Spleen (tissue), 7 donors: ENCODE results near the gene PCDHA11.

Experiments
- POLR2A ChIP-seq, 3 donors: fragments of 450-650 bp; IDR thresholded peaks; one replicate each; pipeline ENCODE4 v1.5.1; 2017; ENCODE audit warnings: antibody characterized with exemption in 3 of 3, mild to moderate bottlenecking in 1 of 3
- POLR2AphosphoS5 ChIP-seq, 3 donors: sonication (generic); formaldehyde crosslinking; IDR thresholded peaks; one replicate each; pipeline ENCODE4 v1.5.1; 2017; ENCODE audit warnings: antibody characterized with exemption in 3 of 3
- TF ChIP-seq, protein P1 (sequence below), 11 experiments: fragments of 200-600 bp in 7 of 11; fragments of 450-650 bp in 4 of 11; sonication (generic) in 4 of 11; IDR thresholded peaks in 8 of 11; conservative IDR thresholded peaks in 3 of 11; 1 replicate in 7 of 11; 2 replicates in 4 of 11; pipeline versions ENCODE4 v1.4.0 to v1.8.0; 2016 to 2021; ENCODE audit warnings: antibody characterized with exemption in 11 of 11, inconsistent platforms in 4 of 11, mild to moderate bottlenecking in 1 of 11
- donor health status: DM: no; HTN: no; CAD: no; lungs with moderate emphysema.
- donor health status: DM: no; HTN: no; CAD: no.
- donor health status: DM: no; HTN: no; CAD: no.

DNA sequence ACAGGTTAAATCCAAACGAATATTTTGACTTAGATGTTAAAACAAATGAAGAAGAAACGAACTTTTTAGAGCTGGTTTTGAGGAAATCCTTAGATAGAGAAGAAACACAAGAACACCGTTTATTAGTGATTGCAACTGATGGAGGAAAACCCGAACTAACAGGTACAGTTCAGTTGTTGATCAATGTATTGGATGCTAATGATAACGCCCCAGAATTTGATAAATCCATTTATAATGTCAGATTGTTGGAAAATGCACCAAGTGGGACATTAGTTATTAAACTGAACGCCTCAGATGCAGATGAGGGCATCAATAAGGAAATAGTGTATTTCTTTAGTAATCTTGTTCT, 46.5 kb upstream of the PCDHA11 start:
- TF ChIP-seq, protein P1, sequence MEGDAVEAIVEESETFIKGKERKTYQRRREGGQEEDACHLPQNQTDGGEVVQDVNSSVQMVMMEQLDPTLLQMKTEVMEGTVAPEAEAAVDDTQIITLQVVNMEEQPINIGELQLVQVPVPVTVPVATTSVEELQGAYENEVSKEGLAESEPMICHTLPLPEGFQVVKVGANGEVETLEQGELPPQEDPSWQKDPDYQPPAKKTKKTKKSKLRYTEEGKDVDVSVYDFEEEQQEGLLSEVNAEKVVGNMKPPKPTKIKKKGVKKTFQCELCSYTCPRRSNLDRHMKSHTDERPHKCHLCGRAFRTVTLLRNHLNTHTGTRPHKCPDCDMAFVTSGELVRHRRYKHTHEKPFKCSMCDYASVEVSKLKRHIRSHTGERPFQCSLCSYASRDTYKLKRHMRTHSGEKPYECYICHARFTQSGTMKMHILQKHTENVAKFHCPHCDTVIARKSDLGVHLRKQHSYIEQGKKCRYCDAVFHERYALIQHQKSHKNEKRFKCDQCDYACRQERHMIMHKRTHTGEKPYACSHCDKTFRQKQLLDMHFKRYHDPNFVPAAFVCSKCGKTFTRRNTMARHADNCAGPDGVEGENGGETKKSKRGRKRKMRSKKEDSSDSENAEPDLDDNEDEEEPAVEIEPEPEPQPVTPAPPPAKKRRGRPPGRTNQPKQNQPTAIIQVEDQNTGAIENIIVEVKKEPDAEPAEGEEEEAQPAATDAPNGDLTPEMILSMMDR (IDR thresholded peaks at IDR 0.05 in 8 of 11, conservative IDR thresholded peaks at IDR 0.05 in 3 of 11) = no peak
- TF ChIP-seq POLR2AphosphoS5 (IDR thresholded peaks at IDR 0.05) (no peak), POLR2A (IDR thresholded peaks at IDR 0.05) (no peak)
